GM21786 (cell line): ENCODE results near the gene CORIN.
"Not testable (repeated sequence)": the region's sequence is repeated elsewhere in the genome, so short reads cannot be mapped to it uniquely, and the experiment has no call there.

Experiments
- ATAC-seq: cut with Tn5 transposase; IDR thresholded peaks from one replicate; pipeline ENCODE4 v1.9.1; 2021; ENCODE audit not compliant: unreplicated experiment

Gene CORIN

DNA sequence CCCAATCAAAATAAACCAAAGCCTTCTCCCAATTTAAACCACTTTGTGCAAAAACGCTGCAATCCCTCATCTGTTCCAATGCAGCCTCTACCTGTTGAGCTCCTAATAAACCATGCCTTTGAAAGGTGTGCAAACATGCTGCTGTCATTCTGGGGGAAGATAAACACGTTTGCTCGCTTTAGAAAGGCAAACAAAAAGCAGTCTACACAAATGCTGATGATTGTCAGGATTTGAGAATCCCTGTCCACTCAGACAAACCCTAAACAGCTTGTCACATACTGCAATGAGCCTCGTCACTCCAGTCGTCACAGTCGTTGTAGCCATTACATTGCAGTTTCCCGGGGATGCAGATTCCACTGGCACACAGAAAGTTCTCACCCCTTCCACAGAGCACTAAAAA lies 145.2 kb downstream of the CORIN start:
- no peak for ATAC-seq

DNA sequence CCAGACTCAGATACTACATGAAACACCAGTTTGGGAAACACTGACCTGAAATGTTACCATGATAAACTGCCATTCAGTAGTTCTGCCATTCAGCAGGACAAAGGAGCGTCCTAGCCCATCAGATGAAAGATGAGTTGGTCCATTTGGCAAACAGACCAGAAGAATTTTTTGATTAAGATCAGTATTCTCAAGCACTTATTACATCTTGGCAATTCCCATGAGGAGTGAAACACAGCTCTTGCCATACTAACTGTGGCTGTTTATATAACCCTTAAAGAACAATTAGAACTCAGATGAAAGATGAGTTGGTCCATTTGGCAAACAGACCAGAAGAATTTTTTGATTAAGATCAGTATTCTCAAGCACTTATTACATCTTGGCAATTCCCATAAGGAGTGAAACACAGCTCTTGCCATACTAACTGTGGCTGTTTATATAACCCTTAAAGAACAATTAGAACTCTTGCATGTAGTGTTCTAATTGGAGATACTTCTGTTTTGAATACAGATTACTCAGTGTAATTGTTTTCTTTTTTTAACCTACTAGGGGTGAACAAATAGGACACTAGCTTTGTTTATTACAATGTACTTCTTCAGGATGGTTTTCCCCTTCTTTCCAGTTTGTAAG lies 146.0 kb downstream of the CORIN start:
- not testable (repeated sequence) for ATAC-seq

GRCh38 chr4:47690611-47691010 lies 147.3 kb downstream of the CORIN start:
- no peak for ATAC-seq

- peak; percentile 78 for ATAC-seq
Observed at GRCh38 chr4:47686294-47686872, 151.5 kb downstream of the CORIN start.

- no peak for ATAC-seq
Observed at GRCh38 chr4:47675806-47676205, 162.1 kb downstream of the CORIN start.

DNA sequence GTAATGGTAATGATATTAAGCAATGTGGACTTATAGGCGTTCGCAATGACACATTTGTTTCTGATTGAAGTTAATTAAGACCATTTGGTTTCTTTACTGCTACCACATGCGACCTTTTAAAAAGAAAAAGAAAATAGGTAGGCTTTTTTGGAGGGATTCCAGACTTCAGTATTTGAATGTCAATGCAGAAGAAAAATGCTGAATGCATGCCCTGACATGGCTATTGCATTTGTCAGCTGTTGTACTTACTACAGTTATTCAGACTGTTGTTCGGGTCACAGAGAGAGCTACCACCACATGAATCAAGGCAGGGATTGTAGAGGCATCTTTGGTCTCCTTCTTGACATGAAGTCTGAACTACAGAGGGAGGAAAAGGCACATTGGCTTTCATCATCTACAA lies 163.7 kb downstream of the CORIN start:
- no peak for ATAC-seq

- no peak for ATAC-seq
Observed at GRCh38 chr4:47672696-47673095, 165.2 kb downstream of the CORIN start.

- no peak for ATAC-seq
Observed at GRCh38 chr4:47669946-47670345, 167.9 kb downstream of the CORIN start.

DNA sequence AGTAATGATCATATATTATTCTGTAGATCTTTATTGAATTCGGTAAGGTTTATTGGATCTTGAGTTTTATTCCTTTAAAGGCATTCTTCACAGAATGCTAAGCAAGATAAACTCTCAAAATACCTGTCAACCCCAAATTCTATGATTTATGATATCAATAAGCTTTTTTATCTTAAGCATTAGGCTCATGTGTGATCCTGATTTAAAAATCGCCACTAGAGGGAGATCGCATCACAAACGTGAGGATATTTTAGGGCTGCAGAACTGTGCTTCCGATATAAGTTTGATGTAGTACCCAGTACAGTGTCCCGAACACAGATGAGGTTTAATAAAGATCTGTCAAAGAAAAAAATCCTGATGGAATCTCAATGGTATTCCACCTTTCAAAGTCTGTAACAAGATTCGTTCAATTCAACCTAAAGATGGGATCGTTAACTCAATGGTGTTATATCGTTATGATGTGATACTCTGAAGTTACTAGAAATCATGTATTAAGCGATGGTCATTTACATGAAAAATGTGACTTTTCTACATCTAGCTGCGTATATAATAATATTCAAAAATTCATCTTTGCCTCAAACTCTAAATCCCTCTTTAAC lies 169.0 kb downstream of the CORIN start:
- no peak for ATAC-seq

DNA sequence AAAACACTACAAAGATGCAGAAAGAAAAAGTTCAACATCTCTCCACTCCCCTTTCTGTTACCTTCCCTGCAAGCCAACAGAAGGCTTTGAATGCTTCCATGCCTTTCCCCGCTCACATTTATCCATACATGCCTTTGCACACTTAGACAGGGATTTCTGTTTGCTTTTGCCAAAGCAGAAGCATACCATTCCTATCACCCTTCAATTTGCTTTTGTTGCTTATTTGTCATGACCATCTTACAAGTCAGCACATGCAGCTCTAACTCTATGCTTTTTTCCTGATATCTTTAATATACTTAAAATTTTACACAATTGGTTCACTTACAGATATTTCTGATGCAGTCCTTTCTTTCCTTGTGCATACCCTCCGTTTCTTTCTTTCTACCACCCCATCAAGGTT lies 169.6 kb downstream of the CORIN start:
- ATAC-seq: no peak

- ATAC-seq: no peak
Observed at GRCh38 chr4:47667552-47667951, 170.3 kb downstream of the CORIN start.

DNA sequence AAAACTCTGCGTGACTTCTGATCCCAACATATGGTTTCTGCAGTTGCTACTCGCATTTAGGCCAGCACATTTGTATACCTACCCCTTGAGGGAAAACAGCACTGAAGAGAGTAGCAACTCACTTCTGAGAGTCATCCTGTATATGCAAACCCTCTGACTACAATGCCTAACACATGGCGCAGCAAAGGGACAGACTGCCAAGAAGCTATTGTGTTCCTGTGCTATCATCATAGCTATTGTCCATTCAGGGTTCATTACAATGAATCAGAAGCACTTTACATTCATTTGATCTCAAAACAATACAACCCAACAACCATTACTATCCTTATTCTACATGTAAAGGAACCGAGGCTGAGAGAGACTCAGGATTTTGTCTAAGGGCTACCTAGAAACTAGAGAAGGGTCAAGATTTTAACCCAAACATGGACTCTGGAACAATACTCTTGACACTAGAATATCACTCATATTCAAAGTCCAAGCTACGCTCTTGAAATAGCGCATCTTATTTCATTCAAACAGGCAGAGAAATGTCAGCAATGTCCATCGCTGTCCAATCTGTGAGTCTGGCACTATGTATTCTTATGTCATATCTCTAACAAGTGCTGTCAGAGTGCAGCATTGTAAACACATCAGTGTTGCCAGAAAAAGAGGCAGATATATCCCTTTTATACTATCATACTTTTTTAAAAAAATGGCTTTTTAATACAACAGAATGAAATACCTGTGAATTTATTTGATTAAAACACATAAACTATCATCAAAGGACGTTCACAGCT lies 173.6 kb downstream of the CORIN start:
- no peak for ATAC-seq

DNA sequence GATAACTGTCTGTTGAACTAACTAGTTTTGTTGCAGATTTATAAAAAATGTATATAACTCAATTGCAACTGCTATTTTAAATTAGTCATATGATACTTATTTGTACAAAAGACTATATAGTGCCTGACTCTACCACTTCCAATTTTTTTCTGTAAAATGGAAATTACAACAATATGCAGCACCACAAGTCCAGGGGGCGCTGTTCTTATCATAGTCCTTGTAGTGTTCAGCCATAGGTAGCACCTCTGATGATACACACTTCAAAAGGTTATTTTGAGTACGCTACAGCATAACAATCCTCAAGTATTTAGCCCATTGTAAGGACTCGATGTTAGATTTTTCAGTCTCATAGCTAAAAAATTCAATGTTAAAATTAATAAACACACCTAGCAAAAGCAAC lies 174.9 kb downstream of the CORIN start:
- ATAC-seq: no peak

- no peak for ATAC-seq
Observed at GRCh38 chr4:47661741-47662140, 176.1 kb downstream of the CORIN start.

- no peak for ATAC-seq
Observed at GRCh38 chr4:47659342-47659741, 178.5 kb downstream of the CORIN start.

DNA sequence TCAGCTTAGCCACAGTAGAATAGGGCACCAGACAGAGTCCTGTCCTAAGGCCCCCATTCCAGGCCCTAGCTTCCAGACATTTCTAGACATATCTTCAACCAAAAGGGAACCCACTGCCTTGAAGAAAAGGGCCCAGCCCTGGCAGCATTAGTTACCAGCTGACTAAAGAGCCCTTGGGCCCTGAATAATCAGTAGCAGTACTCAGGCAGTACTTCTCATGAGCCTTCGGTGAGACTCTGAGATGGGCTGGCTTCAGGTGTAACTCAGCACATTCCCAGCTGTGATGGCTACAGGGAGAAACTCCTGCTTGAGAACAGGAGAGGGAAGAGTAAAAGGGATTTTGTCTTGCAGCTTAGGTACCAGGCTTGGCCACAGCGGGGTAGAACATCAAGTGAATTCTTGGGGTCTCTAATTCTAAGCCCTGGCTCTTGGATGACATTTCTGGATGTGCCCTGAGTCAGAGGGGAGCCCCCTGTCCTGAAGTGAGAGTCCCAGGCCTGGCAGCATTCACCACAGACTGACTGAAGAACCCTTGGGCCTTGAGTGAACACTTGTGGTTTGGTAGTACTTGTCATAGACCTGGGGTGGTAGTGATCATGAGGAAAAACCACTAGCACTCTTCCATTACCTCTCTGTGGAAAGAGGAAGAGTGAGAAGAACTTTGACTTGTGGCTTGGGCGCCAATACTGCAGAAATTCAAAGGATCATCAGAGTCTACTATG lies 182.7 kb downstream of the CORIN start:
- ATAC-seq: no peak

DNA sequence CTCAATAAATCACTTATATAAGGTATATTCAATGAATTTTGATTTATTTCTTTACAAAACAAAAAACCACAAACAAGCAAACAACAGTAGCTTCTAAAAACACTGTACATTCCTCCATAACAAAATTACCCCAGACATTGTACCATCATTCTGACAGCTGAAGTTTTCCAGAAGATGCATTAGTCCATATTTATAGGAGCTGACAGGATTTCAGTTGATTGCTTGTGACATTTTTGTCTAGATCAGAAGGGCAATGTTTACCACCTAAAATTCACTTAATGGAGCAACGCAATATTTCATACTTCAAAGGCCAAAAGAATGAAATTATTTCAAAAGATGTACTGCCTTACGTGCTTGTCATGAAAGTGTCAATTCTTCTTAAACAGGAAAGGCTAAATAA lies 185.8 kb downstream of the CORIN start:
- ATAC-seq: no peak

DNA sequence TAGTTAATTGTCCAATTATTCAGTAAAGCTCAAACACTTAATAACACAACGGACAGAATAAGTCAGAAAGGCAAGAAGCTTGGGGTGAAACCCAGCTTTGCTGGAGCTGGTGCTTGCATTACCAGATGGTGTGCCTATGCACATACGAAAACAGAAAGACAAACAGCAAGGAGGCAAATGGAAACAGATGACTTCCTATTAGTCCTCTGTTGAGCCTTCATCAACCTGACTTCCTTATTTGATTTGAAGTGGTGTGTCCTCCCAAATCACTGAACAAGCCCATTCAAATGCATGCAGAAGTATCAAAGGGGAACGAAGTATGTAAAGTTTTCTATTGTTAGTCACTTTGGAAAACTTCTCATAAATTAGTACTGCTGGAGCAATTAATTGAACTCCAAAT lies 186.6 kb downstream of the CORIN start:
- no peak for ATAC-seq

GRCh38 chr4:47650584-47651130 lies 187.2 kb downstream of the CORIN start:
- no peak for ATAC-seq

DNA sequence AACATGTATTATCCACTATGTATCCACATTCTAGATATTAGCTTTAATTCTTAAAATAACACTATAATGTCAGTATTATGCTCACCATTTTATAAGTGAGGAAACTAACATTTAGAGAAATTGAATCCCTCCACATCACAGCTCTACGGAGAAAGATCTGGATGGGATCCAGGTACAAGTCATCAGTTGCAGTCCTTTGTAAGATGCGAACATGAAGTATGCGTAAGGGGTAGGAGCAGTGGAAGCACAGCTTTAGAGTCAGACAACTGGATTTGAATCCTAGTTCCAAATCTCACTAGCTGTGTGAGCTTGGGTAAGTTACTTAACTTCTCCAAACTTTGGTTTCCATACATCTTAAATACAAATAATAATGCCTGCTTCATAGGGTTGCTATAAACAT lies 190.3 kb downstream of the CORIN start:
- no peak for ATAC-seq

DNA sequence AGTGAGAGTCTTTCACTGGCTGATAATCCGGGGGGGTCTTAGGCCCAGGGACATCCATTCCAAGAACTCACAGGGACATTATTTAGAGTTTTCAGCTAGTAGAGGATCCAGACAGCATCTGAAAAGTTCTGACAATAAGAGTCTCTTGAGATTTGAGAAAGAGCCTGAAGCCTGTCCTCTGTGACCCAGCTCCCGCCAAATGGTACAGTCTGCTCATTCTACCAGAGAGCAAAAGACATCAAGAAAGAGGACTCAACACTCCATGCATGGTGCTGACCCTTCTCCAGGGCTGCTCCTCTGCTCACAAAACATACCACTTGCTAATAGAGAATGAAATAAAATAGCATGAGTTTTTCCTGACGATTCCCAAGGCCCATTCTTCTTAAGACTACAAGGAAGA lies 190.8 kb downstream of the CORIN start:
- ATAC-seq: no peak
